Dendritic cell treated with granulocyte-macrophage colony-stimulating factor and Interleukin-4, amounts not matched to agents 40 ng/mL and 50 ng/mL, for 4 days (primary cell): ENCODE data around the gene MSANTD2.

Experiments
- H3K27ac Mint-ChIP-seq: one replicate; pipeline ENCODE4 v1.8.0; 2022; ENCODE audit warnings: mild to moderate bottlenecking, mixed read lengths
- H3K27me3 Mint-ChIP-seq: one replicate; pipeline ENCODE4 v1.8.0; 2022; ENCODE audit warnings: mild to moderate bottlenecking, mixed read lengths
- H3K36me3 Mint-ChIP-seq: one replicate; pipeline ENCODE4 v1.8.0; 2022; ENCODE audit warnings: low read depth, mixed read lengths
- H3K4me1 Mint-ChIP-seq: one replicate; pipeline ENCODE4 v1.8.0; 2022; ENCODE audit warnings: low read depth, mixed read lengths
- H3K4me3 Mint-ChIP-seq: one replicate; pipeline ENCODE4 v1.8.0; 2022; ENCODE audit warnings: mild to moderate bottlenecking, moderate library complexity, mixed read lengths
- H3K9me3 Mint-ChIP-seq: one replicate; pipeline ENCODE4 v1.8.0; 2022; ENCODE audit warnings: mixed read lengths
- intact Hi-C: fragments of 100-400 bp; cut with micrococcal nuclease; formaldehyde crosslinking; loops from one replicate; pipeline ENCODE4 v1.15.0; 2022

The MSANTD2 gene

GRCh38 chr11:124749912-124750311 lies 50.3 kb downstream of the MSANTD2 start:
- Mint-ChIP-seq H3K36me3 (peaks cover 12% of the 10 kb centered on the region), H3K4me1 (peaks cover 92% of the 10 kb centered on the region), H3K27ac (peak overlapping the region; percentile 83), H3K27me3 (peaks cover 5% of the 10 kb centered on the region), H3K9me3 (no peaks in the 10 kb centered on the region), H3K4me3 (peak overlapping the region; percentile 44)
- intact Hi-C loops: loop anchor here (5.0 kb wide), 1 partner anchor 78 kb away; the partner anchor contains the start of genes SIAE and SPA17

- H3K9me3 Mint-ChIP-seq: no peaks in the 10 kb centered on the region
Measured at GRCh38 chr11:124748481-124749343, 51.5 kb downstream of the MSANTD2 start.

GRCh38 chr11:124748100-124748418 lies 52.1 kb downstream of the MSANTD2 start:
- H3K4me1 Mint-ChIP-seq: peaks cover 77% of the 10 kb centered on the region
- intact Hi-C loops: loop anchor here (5.0 kb wide), 1 partner anchor 76 kb away; the partner anchor contains the start of genes SIAE and SPA17

More at GRCh38 chr11:124748481-124749343, 51.5 kb downstream of the MSANTD2 start:
- intact Hi-C loops: loop anchor here (5.0 kb wide), 1 partner anchor 76 kb away; the partner anchor contains the start of genes SIAE and SPA17
- Mint-ChIP-seq H3K27ac (peak overlapping the region; percentile 83), H3K4me1 (peaks cover 84% of the 10 kb centered on the region), H3K36me3 (peaks cover 18% of the 10 kb centered on the region), H3K27me3 (peaks cover 3% of the 10 kb centered on the region), H3K4me3 (peak overlapping the region; percentile 4)

GRCh38 chr11:124747406-124748099 lies 52.7 kb downstream of the MSANTD2 start:
- Mint-ChIP-seq H3K9me3 (no peaks in the 10 kb centered on the region), H3K27ac (peak overlapping the region; percentile 83), H3K36me3 (peaks cover 18% of the 10 kb centered on the region), H3K27me3 (peaks cover 3% of the 10 kb centered on the region), H3K4me1 (peaks cover 72% of the 10 kb centered on the region), H3K4me3 (no peak overlapping the region)
- intact Hi-C loops: loop anchor here (5.0 kb wide), 1 partner anchor 75 kb away; the partner anchor contains the start of genes SIAE and SPA17

More at GRCh38 chr11:124748100-124748418, 52.1 kb downstream of the MSANTD2 start:
- no peak overlapping the region for H3K4me3 Mint-ChIP-seq
- H3K27me3 Mint-ChIP-seq: peaks cover 3% of the 10 kb centered on the region
- peak overlapping the region; percentile 83 for H3K27ac Mint-ChIP-seq
- H3K36me3 Mint-ChIP-seq: peaks cover 18% of the 10 kb centered on the region
- no peaks in the 10 kb centered on the region for H3K9me3 Mint-ChIP-seq

- H3K4me1 Mint-ChIP-seq: peaks cover 71% of the 10 kb centered on the region
- H3K27me3 Mint-ChIP-seq: no peaks in the 10 kb centered on the region
- intact Hi-C loops: loop anchor here (5.0 kb wide), 1 partner anchor 74 kb away; the partner anchor contains the start of genes SIAE and SPA17
- peak overlapping the region; percentile 82 for H3K27ac Mint-ChIP-seq
- no peaks in the 10 kb centered on the region for H3K9me3 Mint-ChIP-seq
- peaks cover 18% of the 10 kb centered on the region for H3K36me3 Mint-ChIP-seq
- H3K4me3 Mint-ChIP-seq: peak overlapping the region; percentile 81
Measured at GRCh38 chr11:124746621-124747243, 53.5 kb downstream of the MSANTD2 start.

- peak overlapping the region; percentile 82 for H3K27ac Mint-ChIP-seq
- H3K27me3 Mint-ChIP-seq: no peaks in the 10 kb centered on the region
- H3K4me3 Mint-ChIP-seq: peak overlapping the region; percentile 81
- intact Hi-C loops: loop anchor here (5.0 kb wide), 1 partner anchor 74 kb away; the partner anchor contains the start of genes SIAE and SPA17
- H3K4me1 Mint-ChIP-seq: peaks cover 73% of the 10 kb centered on the region
- H3K36me3 Mint-ChIP-seq: peaks cover 18% of the 10 kb centered on the region
- no peaks in the 10 kb centered on the region for H3K9me3 Mint-ChIP-seq
Measured at GRCh38 chr11:124745835-124746620, 54.2 kb downstream of the MSANTD2 start.

- intact Hi-C loops: loop anchor here (5.0 kb wide), 1 partner anchor 73 kb away; the partner anchor contains the start of genes SIAE and SPA17
- no peak overlapping the region for H3K27ac Mint-ChIP-seq
- H3K4me1 Mint-ChIP-seq: peaks cover 73% of the 10 kb centered on the region
- no peak overlapping the region for H3K4me3 Mint-ChIP-seq
- no peaks in the 10 kb centered on the region for H3K27me3 Mint-ChIP-seq
- peaks cover 18% of the 10 kb centered on the region for H3K36me3 Mint-ChIP-seq
- no peaks in the 10 kb centered on the region for H3K9me3 Mint-ChIP-seq
Measured at GRCh38 chr11:124745270-124745834, 54.9 kb downstream of the MSANTD2 start.

- H3K27ac Mint-ChIP-seq: no peak overlapping the region
- H3K27me3 Mint-ChIP-seq: no peaks in the 10 kb centered on the region
- peaks cover 18% of the 10 kb centered on the region for H3K36me3 Mint-ChIP-seq
- intact Hi-C loops: no loop called here
- H3K4me3 Mint-ChIP-seq: no peak overlapping the region
- H3K4me1 Mint-ChIP-seq: peaks cover 69% of the 10 kb centered on the region
- H3K9me3 Mint-ChIP-seq: no peaks in the 10 kb centered on the region
Measured at GRCh38 chr11:124743050-124743449, 57.2 kb downstream of the MSANTD2 start.

- Mint-ChIP-seq H3K4me1 (peaks cover 69% of the 10 kb centered on the region), H3K27ac (no peak overlapping the region), H3K27me3 (no peaks in the 10 kb centered on the region), H3K4me3 (no peak overlapping the region), H3K36me3 (peaks cover 18% of the 10 kb centered on the region), H3K9me3 (no peaks in the 10 kb centered on the region)
- intact Hi-C loops: no loop called here
Measured at GRCh38 chr11:124742555-124742954, 57.7 kb downstream of the MSANTD2 start.

- Mint-ChIP-seq H3K27me3 (no peaks in the 10 kb centered on the region), H3K4me1 (peaks cover 73% of the 10 kb centered on the region), H3K27ac (peak overlapping the region; percentile 60), H3K9me3 (no peaks in the 10 kb centered on the region), H3K36me3 (peaks cover 10% of the 10 kb centered on the region), H3K4me3 (peak overlapping the region; percentile 84)
- intact Hi-C loops: no loop called here
Measured at GRCh38 chr11:124740277-124740882, 59.8 kb downstream of the MSANTD2 start.

GRCh38 chr11:124739479-124740276 lies 60.5 kb downstream of the MSANTD2 start, which contains the start of gene NRGN:
Gene NRGN, plus strand, starts transcription at chr11:124739942. Its CDS starts 143 bp downstream, at chr11:124740085.
- intact Hi-C loops: no loop called here
- no peaks in the 10 kb centered on the region for H3K27me3 Mint-ChIP-seq
- peaks cover 3% of the 10 kb centered on the region for H3K36me3 Mint-ChIP-seq
- H3K27ac Mint-ChIP-seq: peak within 1 kb of the TSS; percentile 60
- H3K4me3 Mint-ChIP-seq: peak within 1 kb of the TSS; percentile 84
- peaks cover 72% of the 10 kb centered on the region for H3K4me1 Mint-ChIP-seq
- H3K9me3 Mint-ChIP-seq: no peaks in the 10 kb centered on the region
